HepG2 (cell line): ENCODE measurements around the gene KLHL21. TPM values are rescaled to one million over a fixed set of nuclear protein-coding genes. Genes with fewer than 3 reads are reported as not detected.

ENCODE experiments used
- ATF1 ChIP-seq: IDR thresholded peaks from 2 replicates; pipeline ENCODE4 v1.6.1; 2016; ENCODE audit warnings: mild to moderate bottlenecking, control low read depth
- CBFB ChIP-seq: sonication (generic); formaldehyde crosslinking; IDR thresholded peaks from 2 replicates; pipeline ENCODE4 v1.4.0; 2020; ENCODE audit warnings: missing genetic modification reagents
- ELF1 ChIP-seq: sonication (generic); formaldehyde crosslinking; IDR thresholded peaks from 2 replicates; pipeline ENCODE4 v1.4.0; 2020; ENCODE audit warnings: missing genetic modification reagents
- HDAC2 ChIP-seq: sonication (generic); formaldehyde crosslinking; IDR thresholded peaks from 2 replicates; pipeline ENCODE4 v1.4.0; 2020; ENCODE audit warnings: missing genetic modification reagents
- HMG20A ChIP-seq: IDR thresholded peaks from 2 replicates; pipeline ENCODE4 v1.6.1; 2016; ENCODE audit warnings: borderline replicate concordance
- NFRKB ChIP-seq: fragments of 450-650 bp; IDR thresholded peaks from 2 replicates; pipeline ENCODE4 v1.6.1; 2017
- NPAS2 ChIP-seq: sonication (generic); formaldehyde crosslinking; IDR thresholded peaks from 2 replicates; pipeline ENCODE4 v1.8.0; 2022; ENCODE audit warnings: mild to moderate bottlenecking, missing genetic modification reagents, borderline replicate concordance
- PHF20 ChIP-seq: sonication (generic); formaldehyde crosslinking; IDR thresholded peaks from 2 replicates; pipeline ENCODE4 v1.5.0; 2020; ENCODE audit warnings: mild to moderate bottlenecking, missing genetic modification reagents
- SMAD1 ChIP-seq: sonication (generic); formaldehyde crosslinking; IDR thresholded peaks from 2 replicates; pipeline ENCODE4 v1.4.0; 2020; ENCODE audit warnings: missing genetic modification reagents, low read depth, mild to moderate bottlenecking, borderline replicate concordance
- ZFP36 ChIP-seq: fragments of 150-350 bp; IDR thresholded peaks from 2 replicates; pipeline ENCODE4 v1.6.1; 2018; ENCODE audit warnings: borderline replicate concordance, low read length, low read depth; ENCODE audit not compliant: partially characterized antibody
- ZNF138 ChIP-seq: sonication (generic); formaldehyde crosslinking; IDR thresholded peaks from 2 replicates; pipeline ENCODE4 v1.5.0; 2020; ENCODE audit warnings: mild to moderate bottlenecking, low read depth, missing genetic modification reagents
- ZNF232 ChIP-seq: sonication (generic); formaldehyde crosslinking; IDR thresholded peaks from 2 replicates; pipeline ENCODE4 v1.4.0; 2020; ENCODE audit warnings: missing genetic modification reagents, borderline replicate concordance
- ZSCAN29 ChIP-seq: sonication (generic); formaldehyde crosslinking; conservative IDR thresholded peaks from 2 replicates; pipeline ENCODE4 v1.4.0; 2020; ENCODE audit warnings: mild to moderate bottlenecking, missing genetic modification reagents
- polyA plus RNA-seq, 8 experiments: library from polyadenylated mRNA; depleted of rRNA in 3 of 8; stranded (reverse) in 7 of 8; unstranded in 1 of 8; fragments of >200 nt; fragmentation: Illumina TruSeq in 4 of 8; extraction: Trizol in 4 of 8; gene quantifications; 2 replicates each; pipeline versions ENCODE4 v1.2.1 to v1.2.3, GENCODE V29; 2011 to 2016; ENCODE audit warnings: low read depth in 4 of 8, missing spikeins in 1 of 8, mixed read lengths in 1 of 8; ENCODE audit not compliant: insufficient read depth in 1 of 8
- total RNA-seq, 5 experiments: library from RNA; depleted of rRNA; stranded (reverse); fragments of >200 nt; fragmentation: Illumina TruSeq; extraction: Trizol; gene quantifications; 2 replicates each; pipeline ENCODE4 v1.2.3, GENCODE V29; 2016; ENCODE audit warnings: low read depth in 1 of 5
- TF ChIP-seq, protein P1 (sequence below): IDR thresholded peaks from 2 replicates; pipeline ENCODE4 v1.6.1; 2016; ENCODE audit warnings: low read depth, missing genetic modification reagents, missing compliant biosample characterization
- TF ChIP-seq, protein P2 (sequence below): sonication (generic); formaldehyde crosslinking; IDR thresholded peaks from 2 replicates; pipeline ENCODE4 v1.4.0; 2020; ENCODE audit warnings: missing genetic modification reagents, mild to moderate bottlenecking, borderline replicate concordance
- TF ChIP-seq, protein P3 (sequence below), 2 experiments: IDR thresholded peaks; 2 replicates each; pipeline ENCODE4 v1.6.1; 2011 to 2012; ENCODE audit warnings: low read length in 2 of 2, borderline replicate concordance in 1 of 2, low read depth in 1 of 2, mild to moderate bottlenecking in 1 of 2, moderate library complexity in 1 of 2
- TF ChIP-seq, protein P4 (sequence below): sonication (generic); formaldehyde crosslinking; IDR thresholded peaks from 2 replicates; pipeline ENCODE4 v1.8.1; 2023; ENCODE audit warnings: missing genetic modification reagents, inconsistent platforms, borderline replicate concordance

KLHL21 gene
- total and polyA plus RNA-seq, 2 of the 13 experiments (the other 11 are each of a cell fraction or from before 2014, with no cell fraction given), result 14.8 to 25.0 TPM

DNA sequence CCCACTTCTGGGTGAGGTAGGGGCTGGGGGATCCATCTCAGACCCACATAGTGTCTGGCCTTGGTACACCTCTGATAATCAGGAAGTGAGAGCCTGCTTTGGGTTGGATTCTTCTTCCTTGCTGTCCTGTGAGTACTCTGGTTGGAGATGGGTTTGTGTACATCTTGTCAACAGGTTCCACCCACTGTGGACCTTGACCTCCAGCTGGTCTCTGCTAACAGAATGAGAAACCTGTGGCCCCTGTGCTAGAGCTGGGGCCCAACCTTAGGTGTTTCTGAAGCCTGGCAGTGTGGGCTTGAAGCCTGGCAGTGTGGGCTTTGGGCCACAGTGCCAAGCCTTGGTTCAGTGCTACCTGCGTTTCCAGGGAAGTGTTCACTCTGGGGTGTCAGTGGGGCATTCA lies 20.3 kb downstream of the KLHL21 start (continued):
- TF ChIP-seq PHF20 (CRISPR knock-in tag) (peak; percentile 40; the same call in 1 of the 2 replicates), HDAC2 (CRISPR knock-in tag) (peak; percentile 96), ZNF232 (no peak), ELF1 (CRISPR knock-in tag) (peak; percentile 83), ZSCAN29 (CRISPR knock-in tag) (no peak), SMAD1 (CRISPR knock-in tag) (no peak), ZNF138 (CRISPR knock-in tag) (no peak), CBFB (CRISPR knock-in tag) (0 out of 2 replicates have a peak, but pooled peaks have one; percentile 52), NFRKB (no peak), ATF1 (CRISPR knock-in tag) (no peak), HMG20A (peak; percentile 82), NPAS2 (CRISPR knock-in tag) (no peak), ZFP36 (no peak)
- TF ChIP-seq, protein P1, sequence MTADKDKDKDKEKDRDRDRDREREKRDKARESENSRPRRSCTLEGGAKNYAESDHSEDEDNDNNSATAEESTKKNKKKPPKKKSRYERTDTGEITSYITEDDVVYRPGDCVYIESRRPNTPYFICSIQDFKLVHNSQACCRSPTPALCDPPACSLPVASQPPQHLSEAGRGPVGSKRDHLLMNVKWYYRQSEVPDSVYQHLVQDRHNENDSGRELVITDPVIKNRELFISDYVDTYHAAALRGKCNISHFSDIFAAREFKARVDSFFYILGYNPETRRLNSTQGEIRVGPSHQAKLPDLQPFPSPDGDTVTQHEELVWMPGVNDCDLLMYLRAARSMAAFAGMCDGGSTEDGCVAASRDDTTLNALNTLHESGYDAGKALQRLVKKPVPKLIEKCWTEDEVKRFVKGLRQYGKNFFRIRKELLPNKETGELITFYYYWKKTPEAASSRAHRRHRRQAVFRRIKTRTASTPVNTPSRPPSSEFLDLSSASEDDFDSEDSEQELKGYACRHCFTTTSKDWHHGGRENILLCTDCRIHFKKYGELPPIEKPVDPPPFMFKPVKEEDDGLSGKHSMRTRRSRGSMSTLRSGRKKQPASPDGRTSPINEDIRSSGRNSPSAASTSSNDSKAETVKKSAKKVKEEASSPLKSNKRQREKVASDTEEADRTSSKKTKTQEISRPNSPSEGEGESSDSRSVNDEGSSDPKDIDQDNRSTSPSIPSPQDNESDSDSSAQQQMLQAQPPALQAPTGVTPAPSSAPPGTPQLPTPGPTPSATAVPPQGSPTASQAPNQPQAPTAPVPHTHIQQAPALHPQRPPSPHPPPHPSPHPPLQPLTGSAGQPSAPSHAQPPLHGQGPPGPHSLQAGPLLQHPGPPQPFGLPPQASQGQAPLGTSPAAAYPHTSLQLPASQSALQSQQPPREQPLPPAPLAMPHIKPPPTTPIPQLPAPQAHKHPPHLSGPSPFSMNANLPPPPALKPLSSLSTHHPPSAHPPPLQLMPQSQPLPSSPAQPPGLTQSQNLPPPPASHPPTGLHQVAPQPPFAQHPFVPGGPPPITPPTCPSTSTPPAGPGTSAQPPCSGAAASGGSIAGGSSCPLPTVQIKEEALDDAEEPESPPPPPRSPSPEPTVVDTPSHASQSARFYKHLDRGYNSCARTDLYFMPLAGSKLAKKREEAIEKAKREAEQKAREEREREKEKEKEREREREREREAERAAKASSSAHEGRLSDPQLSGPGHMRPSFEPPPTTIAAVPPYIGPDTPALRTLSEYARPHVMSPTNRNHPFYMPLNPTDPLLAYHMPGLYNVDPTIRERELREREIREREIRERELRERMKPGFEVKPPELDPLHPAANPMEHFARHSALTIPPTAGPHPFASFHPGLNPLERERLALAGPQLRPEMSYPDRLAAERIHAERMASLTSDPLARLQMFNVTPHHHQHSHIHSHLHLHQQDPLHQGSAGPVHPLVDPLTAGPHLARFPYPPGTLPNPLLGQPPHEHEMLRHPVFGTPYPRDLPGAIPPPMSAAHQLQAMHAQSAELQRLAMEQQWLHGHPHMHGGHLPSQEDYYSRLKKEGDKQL, result 0 out of 2 replicates have a peak, but pooled peaks have one; percentile 59
- TF ChIP-seq, protein P2, sequence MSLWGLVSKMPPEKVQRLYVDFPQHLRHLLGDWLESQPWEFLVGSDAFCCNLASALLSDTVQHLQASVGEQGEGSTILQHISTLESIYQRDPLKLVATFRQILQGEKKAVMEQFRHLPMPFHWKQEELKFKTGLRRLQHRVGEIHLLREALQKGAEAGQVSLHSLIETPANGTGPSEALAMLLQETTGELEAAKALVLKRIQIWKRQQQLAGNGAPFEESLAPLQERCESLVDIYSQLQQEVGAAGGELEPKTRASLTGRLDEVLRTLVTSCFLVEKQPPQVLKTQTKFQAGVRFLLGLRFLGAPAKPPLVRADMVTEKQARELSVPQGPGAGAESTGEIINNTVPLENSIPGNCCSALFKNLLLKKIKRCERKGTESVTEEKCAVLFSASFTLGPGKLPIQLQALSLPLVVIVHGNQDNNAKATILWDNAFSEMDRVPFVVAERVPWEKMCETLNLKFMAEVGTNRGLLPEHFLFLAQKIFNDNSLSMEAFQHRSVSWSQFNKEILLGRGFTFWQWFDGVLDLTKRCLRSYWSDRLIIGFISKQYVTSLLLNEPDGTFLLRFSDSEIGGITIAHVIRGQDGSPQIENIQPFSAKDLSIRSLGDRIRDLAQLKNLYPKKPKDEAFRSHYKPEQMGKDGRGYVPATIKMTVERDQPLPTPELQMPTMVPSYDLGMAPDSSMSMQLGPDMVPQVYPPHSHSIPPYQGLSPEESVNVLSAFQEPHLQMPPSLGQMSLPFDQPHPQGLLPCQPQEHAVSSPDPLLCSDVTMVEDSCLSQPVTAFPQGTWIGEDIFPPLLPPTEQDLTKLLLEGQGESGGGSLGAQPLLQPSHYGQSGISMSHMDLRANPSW (CRISPR knock-in tag), result no peak
- TF ChIP-seq, protein P3, sequence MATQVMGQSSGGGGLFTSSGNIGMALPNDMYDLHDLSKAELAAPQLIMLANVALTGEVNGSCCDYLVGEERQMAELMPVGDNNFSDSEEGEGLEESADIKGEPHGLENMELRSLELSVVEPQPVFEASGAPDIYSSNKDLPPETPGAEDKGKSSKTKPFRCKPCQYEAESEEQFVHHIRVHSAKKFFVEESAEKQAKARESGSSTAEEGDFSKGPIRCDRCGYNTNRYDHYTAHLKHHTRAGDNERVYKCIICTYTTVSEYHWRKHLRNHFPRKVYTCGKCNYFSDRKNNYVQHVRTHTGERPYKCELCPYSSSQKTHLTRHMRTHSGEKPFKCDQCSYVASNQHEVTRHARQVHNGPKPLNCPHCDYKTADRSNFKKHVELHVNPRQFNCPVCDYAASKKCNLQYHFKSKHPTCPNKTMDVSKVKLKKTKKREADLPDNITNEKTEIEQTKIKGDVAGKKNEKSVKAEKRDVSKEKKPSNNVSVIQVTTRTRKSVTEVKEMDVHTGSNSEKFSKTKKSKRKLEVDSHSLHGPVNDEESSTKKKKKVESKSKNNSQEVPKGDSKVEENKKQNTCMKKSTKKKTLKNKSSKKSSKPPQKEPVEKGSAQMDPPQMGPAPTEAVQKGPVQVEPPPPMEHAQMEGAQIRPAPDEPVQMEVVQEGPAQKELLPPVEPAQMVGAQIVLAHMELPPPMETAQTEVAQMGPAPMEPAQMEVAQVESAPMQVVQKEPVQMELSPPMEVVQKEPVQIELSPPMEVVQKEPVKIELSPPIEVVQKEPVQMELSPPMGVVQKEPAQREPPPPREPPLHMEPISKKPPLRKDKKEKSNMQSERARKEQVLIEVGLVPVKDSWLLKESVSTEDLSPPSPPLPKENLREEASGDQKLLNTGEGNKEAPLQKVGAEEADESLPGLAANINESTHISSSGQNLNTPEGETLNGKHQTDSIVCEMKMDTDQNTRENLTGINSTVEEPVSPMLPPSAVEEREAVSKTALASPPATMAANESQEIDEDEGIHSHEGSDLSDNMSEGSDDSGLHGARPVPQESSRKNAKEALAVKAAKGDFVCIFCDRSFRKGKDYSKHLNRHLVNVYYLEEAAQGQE (IDR thresholded peaks at IDR 0.05; ENCODE audit: borderline replicate concordance in 1 of 2, low read depth in 1 of 2, low read length in 2 of 2), result 0 out of 4 replicates have a peak, but pooled peaks of 1 of the 2 experiments have one; percentile 22
- TF ChIP-seq, protein P4, sequence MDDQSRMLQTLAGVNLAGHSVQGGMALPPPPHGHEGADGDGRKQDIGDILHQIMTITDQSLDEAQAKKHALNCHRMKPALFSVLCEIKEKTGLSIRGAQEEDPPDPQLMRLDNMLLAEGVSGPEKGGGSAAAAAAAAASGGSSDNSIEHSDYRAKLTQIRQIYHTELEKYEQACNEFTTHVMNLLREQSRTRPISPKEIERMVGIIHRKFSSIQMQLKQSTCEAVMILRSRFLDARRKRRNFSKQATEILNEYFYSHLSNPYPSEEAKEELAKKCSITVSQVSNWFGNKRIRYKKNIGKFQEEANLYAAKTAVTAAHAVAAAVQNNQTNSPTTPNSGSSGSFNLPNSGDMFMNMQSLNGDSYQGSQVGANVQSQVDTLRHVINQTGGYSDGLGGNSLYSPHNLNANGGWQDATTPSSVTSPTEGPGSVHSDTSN (CRISPR knock-in tag), result no peak
